Endothelial cell of umbilical vein (primary cell): ENCODE data around the gene RASAL1. TPM values are rescaled to one million over a fixed set of nuclear protein-coding genes. Genes with fewer than 3 reads are reported as not detected.

Source experiments
- BruUV-seq: library from RNA; stranded (reverse); fragments of 400-500 nt; replicated peaks from 2 replicates; lab custom pipeline; 2021; lab: Mats Ljungman, UMichigan
- CTCF ChIA-PET: fragments of 300-600, 350-600 bp; sonication (Branson Sonifier 250); formaldehyde crosslinking; loops from one replicate; lab custom pipeline; 2021; ENCODE audit warnings: antibody characterized with exemption, inconsistent platforms; lab: Charles Lee
- POLR2A ChIA-PET: fragments of 300-600, 350-600 bp; sonication (Branson Sonifier 250); formaldehyde crosslinking; loops from one replicate; lab custom pipeline; 2021; ENCODE audit warnings: antibody characterized with exemption, inconsistent platforms; lab: Charles Lee
- DNase-seq: peaks from one replicate; pipeline ENCODE4 v3.0.0-alpha.2; 2011; ENCODE audit warnings: low read depth, low spot score
- FAIRE-seq: peaks from 2 replicates; lab custom pipeline; 2011; peaks lifted over from hg19 to GRCh38; lab: Jason Lieb, UNC
- H2AFZ ChIP-seq: 2 replicates; pipeline ENCODE4 v1.6.0; 2012; ENCODE audit warnings: low read depth, low read length, control low read depth, inconsistent platforms
- H3K27ac ChIP-seq: 2 replicates; pipeline ENCODE4 v1.5.1; 2011; ENCODE audit warnings: low read depth, mild to moderate bottlenecking, control low read depth, low read length, moderate library complexity; ENCODE audit not compliant: insufficient read depth
- H3K27me3 ChIP-seq, 2 experiments: 2 replicates each; pipeline versions ENCODE4 v1.6.0 to v1.6.1; 2011; ENCODE audit warnings: low read length in 2 of 2, mixed read lengths in 1 of 2; ENCODE audit not compliant: control insufficient read depth in 2 of 2, insufficient read depth in 2 of 2
- H3K36me3 ChIP-seq, 2 experiments: 2 replicates in 1 of 2; 3 replicates in 1 of 2; pipeline ENCODE4 v1.5.1; 2011; ENCODE audit warnings: low read length in 2 of 2, mild to moderate bottlenecking in 1 of 2, moderate library complexity in 1 of 2; ENCODE audit not compliant: control insufficient read depth in 2 of 2, insufficient read depth in 2 of 2; ENCODE audit errors: extremely low read depth in 1 of 2
- H3K4me1 ChIP-seq: 3 replicates; pipeline ENCODE4 v1.5.1; 2011; ENCODE audit warnings: mild to moderate bottlenecking, low read length; ENCODE audit not compliant: control insufficient read depth, insufficient read depth; ENCODE audit errors: extremely low read depth
- H3K4me2 ChIP-seq: 2 replicates; pipeline ENCODE4 v1.6.1; 2011; ENCODE audit warnings: low read length, control low read depth, mixed read lengths; ENCODE audit not compliant: insufficient read depth
- H3K4me3 ChIP-seq, 3 experiments: fragments of 200-600 bp in 1 of 3; sonication (generic), shearing (Covaris generic) in 1 of 3; replicated peaks in 1 of 3; 2 replicates each; pipeline ENCODE4 v1.5.1; 2011 to 2016; ENCODE audit warnings: control low read depth in 3 of 3, low read length in 3 of 3, mild to moderate bottlenecking in 2 of 3, inconsistent platforms in 1 of 3, low read depth in 1 of 3, moderate library complexity in 1 of 3; ENCODE audit not compliant: insufficient read depth in 1 of 3
- H3K79me2 ChIP-seq: 2 replicates; pipeline ENCODE4 v1.6.0; 2012; ENCODE audit warnings: low read length, inconsistent platforms; ENCODE audit not compliant: control insufficient read depth, insufficient read depth
- H3K9ac ChIP-seq: replicated peaks from 2 replicates; pipeline ENCODE3; 2011; ENCODE audit warnings: low read length, control low read depth; ENCODE audit not compliant: insufficient read depth; ENCODE audit errors: extremely low read depth
- H3K9me1 ChIP-seq: replicated peaks from 3 replicates; pipeline ENCODE4 v1.6.0; 2011; ENCODE audit warnings: mild to moderate bottlenecking, low read length; ENCODE audit not compliant: control insufficient read depth, insufficient read depth; ENCODE audit errors: extremely low read depth
- H3K9me3 ChIP-seq: replicated peaks from 2 replicates; pipeline ENCODE4 v1.5.1; 2012; ENCODE audit warnings: low read length, inconsistent platforms; ENCODE audit not compliant: control insufficient read depth, insufficient read depth
- H4K20me1 ChIP-seq: replicated peaks from 2 replicates; pipeline ENCODE3; 2011; ENCODE audit warnings: mild to moderate bottlenecking, low read length; ENCODE audit not compliant: control insufficient read depth, insufficient read depth; ENCODE audit errors: extremely low read depth
- CTCF ChIP-seq, 2 donors: IDR thresholded peaks; 1 replicate in 1 of 2; 2 replicates in 1 of 2; pipeline ENCODE4 v1.5.1; 2011; ENCODE audit warnings: low read length in 2 of 2, mild to moderate bottlenecking in 2 of 2, moderate library complexity in 2 of 2, control low read depth in 1 of 2, inconsistent platforms in 1 of 2, low read depth in 1 of 2; ENCODE audit not compliant: insufficient read depth in 1 of 2; ENCODE audit errors: extremely low read depth in 1 of 2
- EZH2 ChIP-seq: IDR thresholded peaks from 2 replicates; pipeline ENCODE4 v1.6.1; 2012; ENCODE audit warnings: borderline replicate concordance, low read depth, mild to moderate bottlenecking, moderate library complexity, low read length, inconsistent platforms; ENCODE audit not compliant: severe bottlenecking
- FOS ChIP-seq: IDR thresholded peaks from 2 replicates; pipeline ENCODE4 v1.6.1; 2011; ENCODE audit warnings: mild to moderate bottlenecking, low read length, moderate library complexity, borderline replicate concordance; ENCODE audit not compliant: insufficient read depth
- GATA2 ChIP-seq: IDR thresholded peaks from 2 replicates; pipeline ENCODE4 v1.7.0; 2011; ENCODE audit warnings: low read depth, mild to moderate bottlenecking, moderate library complexity, mixed read lengths, low read length; ENCODE audit not compliant: insufficient read length, insufficient read depth
- JUN ChIP-seq: IDR thresholded peaks from 2 replicates; pipeline ENCODE4 v1.6.1; 2011; ENCODE audit warnings: borderline replicate concordance, low read depth; ENCODE audit not compliant: insufficient read length, insufficient read depth
- MAX ChIP-seq: IDR thresholded peaks from 2 replicates; pipeline ENCODE4 v1.6.1; 2011; ENCODE audit not compliant: insufficient read depth, insufficient read length
- MYC ChIP-seq: IDR thresholded peaks from one replicate; pipeline ENCODE4 v1.6.1; 2011; ENCODE audit warnings: mild to moderate bottlenecking, low read depth, low read length
- POLR2A ChIP-seq: IDR thresholded peaks from 2 replicates; pipeline ENCODE4 v1.6.1; 2012; ENCODE audit warnings: low read depth, mild to moderate bottlenecking, control low read depth, low read length
- POLR2AphosphoS5 ChIP-seq: IDR thresholded peaks from 2 replicates; pipeline ENCODE4 v1.6.1; 2012; ENCODE audit warnings: low read depth, mild to moderate bottlenecking, control low read depth, low read length, moderate library complexity; ENCODE audit not compliant: insufficient read depth
- dilution Hi-C: fragments of 300-500 bp; cut with MboI; formaldehyde crosslinking; loops from one replicate; pipeline ENCODE4 v1.15.0; 2019; ENCODE audit warnings: low sequenced_read_pairs; ENCODE audit not compliant: extremely low pct_ligation_motif_present
- intact Hi-C: fragments of 100-400 bp; cut with micrococcal nuclease; formaldehyde crosslinking; loops from one replicate; pipeline ENCODE4 v1.10.0; 2022
- polyA plus RNA-seq, 4 experiments: library from polyadenylated mRNA; depleted of rRNA in 3 of 4; stranded (reverse) in 3 of 4; unstranded in 1 of 4; fragments of >200 nt; gene quantifications; 2 replicates each; pipeline versions ENCODE4 v1.2.1 to v1.2.3, GENCODE V29; 2011 to 2012; ENCODE audit warnings: missing spikeins in 1 of 4
- total RNA-seq: library from RNA; stranded (reverse); gene quantifications from 2 replicates; pipeline ENCODE4 v1.2.3, GENCODE V29; 2021

The RASAL1 gene
- total and polyA plus RNA-seq, 2 donors (not counting 3 experiments of a cell fraction or from before 2014, with no cell fraction given): not detected

- no peaks in the 10 kb centered on the region for H3K4me1 ChIP-seq
- no TSS peak for BruUV-seq
- no peaks in the 10 kb centered on the region for H3K79me2 ChIP-seq
- no peak overlapping the region for H3K9ac ChIP-seq
- no peaks in the 10 kb centered on the region for H3K9me1 ChIP-seq
- FAIRE-seq (no peak), DNase-seq (no peak)
- POLR2A ChIA-PET: no interaction called here
- no peaks in the 10 kb centered on the region for H4K20me1 ChIP-seq
- H3K4me2 ChIP-seq: peak overlapping the region; percentile 64
- CTCF ChIA-PET: interaction anchor here (0.7 to 5.9 kb wide), 7 partner anchors 8 to 159 kb away, joined by 3 to 114 read pairs (median 10); no protein-coding TSS in a partner anchor
- no peak overlapping the region for H2AFZ ChIP-seq
- no peak overlapping the region for H3K4me3 ChIP-seq
- H3K27me3 ChIP-seq: peaks cover 22 to 29% of the 10 kb centered on the region in 2 experiments
- TF ChIP-seq EZH2: no peak
- no peak for TF ChIP-seq FOS
- TF ChIP-seq GATA2: no peak
- no peak for TF ChIP-seq POLR2AphosphoS5
- no peak for TF ChIP-seq MAX
- no peak for TF ChIP-seq JUN
- no peak for TF ChIP-seq MYC
- no peak for TF ChIP-seq CTCF (IDR thresholded peaks at IDR 0.05; ENCODE audit: extremely low read depth in 1 of 2, insufficient read depth in 1 of 2, low read depth in 1 of 2, low read length in 2 of 2)
- TF ChIP-seq POLR2A: no peak
- H3K9me3 ChIP-seq: no peaks in the 10 kb centered on the region
- intact Hi-C loops (loop anchor here (2.0 to 5.0 kb wide), 2 partner anchors 55 to 248 kb away; no protein-coding TSS in a partner anchor), dilution Hi-C loops (no loop called here)
- no peaks in the 10 kb centered on the region for H3K36me3 ChIP-seq
- H3K27ac ChIP-seq: no peak overlapping the region
These were observed 16.8 kb upstream of the RASAL1 start for GRCh38 chr12:113152196-113152834.
